HG03432 (cell line): Measurements from ENCODE around the gene GSE1.

Experiments used
- ATAC-seq: cut with Tn5 transposase; IDR thresholded peaks from one replicate; pipeline ENCODE4 v1.9.1; 2021; ENCODE audit warnings: mild to moderate bottlenecking, moderate library complexity; ENCODE audit not compliant: unreplicated experiment

Gene GSE1

GRCh38 chr16:85658504-85659326 lies 45.6 kb downstream of the GSE1 start:
- ATAC-seq: no peak

- no peak for ATAC-seq
These were observed 46.2 kb downstream of the GSE1 start for GRCh38 chr16:85659336-85659735.

GRCh38 chr16:85659805-85660511 lies 46.8 kb downstream of the GSE1 start:
- no peak for ATAC-seq

GRCh38 chr16:85660843-85661739 lies 48.0 kb downstream of the GSE1 start:
- ATAC-seq: no peak

- no peak for ATAC-seq
These were observed 48.8 kb downstream of the GSE1 start for GRCh38 chr16:85661740-85662481.

GRCh38 chr16:85662482-85662812 lies 49.3 kb downstream of the GSE1 start:
- ATAC-seq: no peak

GRCh38 chr16:85662976-85663830 lies 50.1 kb downstream of the GSE1 start:
- ATAC-seq: no peak

GRCh38 chr16:85663891-85664321 lies 50.8 kb downstream of the GSE1 start:
- ATAC-seq: no peak

GRCh38 chr16:85664580-85665372 lies 51.7 kb downstream of the GSE1 start:
- no peak for ATAC-seq

- no peak for ATAC-seq
These were observed 52.2 kb downstream of the GSE1 start for GRCh38 chr16:85665373-85665740.

- ATAC-seq: no peak
These were observed 52.8 kb downstream of the GSE1 start for GRCh38 chr16:85665929-85666328.

GRCh38 chr16:85667261-85667660 lies 54.1 kb downstream of the GSE1 start:
- no peak for ATAC-seq

GRCh38 chr16:85667841-85668413 lies 54.8 kb downstream of the GSE1 start:
- no peak for ATAC-seq

GRCh38 chr16:85668676-85669424 lies 55.7 kb downstream of the GSE1 start:
- ATAC-seq: no peak

- ATAC-seq: no peak
These were observed 57.7 kb downstream of the GSE1 start for GRCh38 chr16:85670840-85671239.

GRCh38 chr16:85673529-85674417 lies 60.7 kb downstream of the GSE1 start:
- no peak for ATAC-seq

GRCh38 chr16:85674418-85674755 lies 61.3 kb downstream of the GSE1 start:
- ATAC-seq: no peak
